NT2/D1 (cell line): Measurements from ENCODE around the gene ATP8B3.

Experiments used
- YY1 ChIP-seq: IDR thresholded peaks from 2 replicates; pipeline ENCODE4 v1.6.1; 2011; ENCODE audit not compliant: insufficient read length, insufficient read depth
- ZNF274 ChIP-seq: IDR thresholded peaks from 2 replicates; pipeline ENCODE4 v1.6.1; 2011; ENCODE audit warnings: mild to moderate bottlenecking, low read depth, low read length

GRCh38 chr19:1742989-1743696 lies 68.9 kb downstream of the ATP8B3 start:
- TF ChIP-seq ZNF274 = no peak
- no peak for TF ChIP-seq YY1
